Neural progenitor cell (in vitro differentiated cells): Measurements from ENCODE around the gene APLP2.

Experiments used
- CTCF ChIP-seq: fragments of 200-600 bp; sonication (generic); IDR thresholded peaks from 2 replicates; pipeline ENCODE4 v1.5.1; 2017; ENCODE audit warnings: antibody characterized with exemption, mild to moderate bottlenecking
- EZH2 ChIP-seq: fragments of 200-600 bp; sonication (generic); IDR thresholded peaks from 2 replicates; pipeline ENCODE4 v1.6.1; 2017; ENCODE audit warnings: antibody characterized with exemption, mild to moderate bottlenecking, moderate library complexity
- EZH2phosphoT487 ChIP-seq: fragments of 200-600 bp; sonication (generic); IDR thresholded peaks from 2 replicates; pipeline ENCODE4 v1.6.1; 2017; ENCODE audit warnings: antibody characterized with exemption

GRCh38 chr11:130051082-130051481 is 18.6 kb upstream of the APLP2 start:
- TF ChIP-seq CTCF, result no peak
- TF ChIP-seq EZH2phosphoT487, result no peak
- no peak for TF ChIP-seq EZH2
